Esophagus muscularis mucosa (tissue), 4 donors: ENCODE results near the gene SF3A2. TPM values are rescaled to one million over a fixed set of nuclear protein-coding genes. Genes with fewer than 3 reads are reported as not detected.

Experiments
- DNase-seq: peaks from one replicate; pipeline ENCODE4 v3.0.0-alpha.2; 2017; ENCODE audit errors: extremely low spot score
- H3K27ac ChIP-seq, 4 donors: fragments of 200-600 bp; sonication (generic); replicated peaks in 1 of 4; 1 replicate in 3 of 4; 2 replicates in 1 of 4; pipeline ENCODE4 v1.5.1; 2016 to 2019; ENCODE audit warnings: mild to moderate bottlenecking in 1 of 4
- H3K27me3 ChIP-seq, 4 donors: fragments of 200-600 bp; sonication (generic); one replicate each; pipeline versions ENCODE4 v1.5.1 to v1.6.0; 2016 to 2019
- H3K36me3 ChIP-seq, 4 donors: fragments of 200-600 bp; sonication (generic); one replicate each; pipeline ENCODE4 v1.5.1; 2016 to 2019
- H3K4me1 ChIP-seq, 4 donors: fragments of 200-600 bp; sonication (generic); one replicate each; pipeline ENCODE4 v1.5.1; 2016 to 2019
- H3K4me3 ChIP-seq, 4 donors: fragments of 200-600 bp; sonication (generic); 1 replicate in 2 of 4; 2 replicates in 2 of 4; pipeline ENCODE4 v1.5.1; 2016 to 2019; ENCODE audit warnings: mild to moderate bottlenecking in 4 of 4, moderate library complexity in 1 of 4
- H3K9me3 ChIP-seq, 4 donors: fragments of 200-600 bp; sonication (generic); 1 replicate in 3 of 4; 2 replicates in 1 of 4; pipeline ENCODE4 v1.5.1; 2016 to 2019
- CTCF ChIP-seq, 3 experiments: fragments of 200-600 bp in 2 of 3; fragments of 450-650 bp in 1 of 3; sonication (generic) in 2 of 3; IDR thresholded peaks; one replicate each; pipeline ENCODE4 v1.5.1; 2017 to 2019; ENCODE audit warnings: antibody characterized with exemption in 3 of 3, mild to moderate bottlenecking in 2 of 3, moderate library complexity in 1 of 3
- EP300 ChIP-seq: sonication (generic); formaldehyde crosslinking; IDR thresholded peaks from one replicate; pipeline ENCODE4 v1.6.1; 2017; ENCODE audit warnings: antibody characterized with exemption
- POLR2A ChIP-seq: fragments of 450-650 bp; IDR thresholded peaks from one replicate; pipeline ENCODE4 v1.6.1; 2017; ENCODE audit warnings: antibody characterized with exemption, moderate library complexity, mild to moderate bottlenecking, low read depth
- POLR2AphosphoS5 ChIP-seq, 2 donors: sonication (generic); formaldehyde crosslinking; IDR thresholded peaks; one replicate each; pipeline ENCODE4 v1.6.1; 2017; ENCODE audit warnings: antibody characterized with exemption in 2 of 2
- WGBS: methylation state at CpG from one replicate; pipeline ENCODE4 v1.1.5; 2018; 5-methylcytosine and 5-hydroxymethylcytosine counted together
- intact Hi-C: fragments of 100-400 bp; cut with DNase I; formaldehyde crosslinking; loops from one replicate; pipeline ENCODE4 v1.15.1; 2023
- small RNA-seq, 3 donors: library from RNA; depleted of rRNA; stranded (forward); fragments of <200 nt; gene quantifications; one replicate each; pipeline ENCODE3, GENCODE V24; 2016
- total RNA-seq, 4 donors: library from RNA; depleted of rRNA; stranded (reverse); fragments of >200 nt; gene quantifications; one replicate each; pipeline versions ENCODE4 v1.1.0 to v1.2.1, GENCODE V29; 2016

SF3A2 gene
- total RNA-seq, 4 donors from 2014 or later = 29.5 to 56.9 (median 35.3) TPM

- Histone ChIP-seq H3K27ac (no peak overlapping the region), H3K36me3 (no peaks in the 10 kb centered on the region), H3K4me1 (peaks cover 35 to 49% (median 46%) of the 10 kb centered on the region in 4 donors), H3K9me3 (no peaks in the 10 kb centered on the region), H3K27me3 (peaks cover 3 to 66% (median 36%) of the 10 kb centered on the region in 4 donors), H3K4me3 (peak overlapping the region; percentile 43 to 52 (median 48))
- no peak for DNase-seq
- WGBS = 0% methylated on average over 12 of the region's 67 CpGs
- intact Hi-C loops = no loop called here
- TF ChIP-seq POLR2AphosphoS5 (IDR thresholded peaks at IDR 0.05) (no peak), EP300 (no peak), CTCF (IDR thresholded peaks at IDR 0.05) (no peak), POLR2A (no peak)
Observed at GRCh38 chr19:2291185-2291751, 54.6 kb downstream of the SF3A2 start.

- 15% methylated on average over 21 of the region's 26 CpGs for WGBS
- Histone ChIP-seq H3K27me3 (peaks cover 3 to 48% (median 22%) of the 10 kb centered on the region in 4 donors), H3K36me3 (no peaks in the 10 kb centered on the region), H3K9me3 (no peaks in the 10 kb centered on the region), H3K4me1 (peaks cover 31 to 43% (median 38%) of the 10 kb centered on the region in 4 donors), H3K4me3 (peak overlapping the region; percentile 33 to 44 (median 36)), H3K27ac (peak overlapping the region; percentile 31 to 69 (median 56))
- intact Hi-C loops = no loop called here
- TF ChIP-seq EP300 = no peak
- TF ChIP-seq POLR2AphosphoS5 (IDR thresholded peaks at IDR 0.05) = peak in 1 of 2 donors; percentile 6
- no peak for DNase-seq
Observed at GRCh38 chr19:2294687-2295335, 58.2 kb downstream of the SF3A2 start.

- intact Hi-C loops = no loop called here
- Histone ChIP-seq H3K27ac (no peak overlapping the region), H3K4me3 (no peak overlapping the region), H3K9me3 (no peaks in the 10 kb centered on the region), H3K27me3 (peaks cover 2 to 44% (median 9%) of the 10 kb centered on the region in 4 donors), H3K36me3 (no peaks in the 10 kb centered on the region), H3K4me1 (peaks cover 18 to 30% (median 25%) of the 10 kb centered on the region in 4 donors)
- TF ChIP-seq EP300 = no peak
- TF ChIP-seq POLR2AphosphoS5 (IDR thresholded peaks at IDR 0.05) = no peak
- no peak for TF ChIP-seq CTCF (IDR thresholded peaks at IDR 0.05)
- TF ChIP-seq POLR2A = no peak
- 99% methylated on average over 13 of the region's 16 CpGs for WGBS
- DNase-seq = no peak
Observed at GRCh38 chr19:2296141-2296540, 59.5 kb downstream of the SF3A2 start.

Small RNA genes lying within 50 kb of the gene (small RNA-seq; reads per million reads assigned to genes)
- 0 to 0.56 (median 0.25) reads per million in 3 donors for gene MIR1227

Other genes starting within 250 kb of the SF3A2 start
- gene BTBD2, start 221.1 kb upstream of the SF3A2 start, total RNA-seq = 100 to 1,000 TPM in 1 of 4 donors, 10 to 100 TPM in 3; 52.8 to 137 (median 77.1) TPM
- gene MKNK2, start 185.6 kb upstream of the SF3A2 start, total RNA-seq = 100 to 1,000 TPM; 113 to 267 (median 193) TPM
- 10 to 100 TPM; 43.6 to 85.2 (median 56.3) TPM for gene MOB3A, start 140.5 kb upstream of the SF3A2 start, total RNA-seq
- 1 to 10 TPM; 1.9 to 6.0 (median 3.9) TPM for gene IZUMO4, start 139.9 kb upstream of the SF3A2 start, total RNA-seq
- 100 to 1,000 TPM in 2 of 4 donors, 10 to 100 TPM in 2; 76.0 to 156 (median 93.7) TPM for gene AP3D1, start 85.3 kb upstream of the SF3A2 start, total RNA-seq
- 10 to 100 TPM; 10.8 to 13.2 (median 12.0) TPM for gene DOT1L, start 72.9 kb upstream of the SF3A2 start, total RNA-seq
- 10 to 100 TPM; 41.9 to 69.8 (median 55.3) TPM for gene PLEKHJ1, start 495 bp upstream of the SF3A2 start, total RNA-seq
- gene AMH, start 12.5 kb downstream of the SF3A2 start, total RNA-seq = 1 to 10 TPM in 3 of 4 donors, under 1 TPM in 1; 0.50 to 3.7 (median 1.3) TPM
- gene JSRP1, start 19.6 kb downstream of the SF3A2 start, total RNA-seq = not detected
- gene PEAK3, start 45.4 kb downstream of the SF3A2 start, total RNA-seq = 1 to 10 TPM in 3 of 4 donors, under 1 TPM in 1; 0.78 to 2.3 (median 1.3) TPM
- gene LINGO3, start 71.3 kb downstream of the SF3A2 start, total RNA-seq = not detected
- gene LSM7, start 91.8 kb downstream of the SF3A2 start, total RNA-seq = 100 to 1,000 TPM in 3 of 4 donors, 10 to 100 TPM in 1; 76.4 to 113 (median 106) TPM
- gene SPPL2B, start 91.9 kb downstream of the SF3A2 start, total RNA-seq = 10 to 100 TPM; 25.0 to 42.4 (median 29.9) TPM
- under 1 TPM in 1 of 4 donors, not detected in 3; 0.17 TPM for gene TMPRSS9, start 123.4 kb downstream of the SF3A2 start, total RNA-seq
- 10 to 100 TPM; 16.2 to 37.7 (median 28.1) TPM for gene TIMM13, start 190.8 kb downstream of the SF3A2 start, total RNA-seq
- 10 to 100 TPM; 13.3 to 30.8 (median 19.3) TPM for gene LMNB2, start 220.1 kb downstream of the SF3A2 start, total RNA-seq
- 100 to 1,000 TPM in 1 of 4 donors, 10 to 100 TPM in 3; 56.5 to 793 (median 90.5) TPM for gene GADD45B, start 239.3 kb downstream of the SF3A2 start, total RNA-seq